HEK293T (cell line): ENCODE measurements around the gene RHEX.
"Not testable (repeated sequence)": the region's sequence is repeated elsewhere in the genome, so short reads cannot be mapped to it uniquely, and the experiment has no call there.

ENCODE experiments used
- ARNT ChIP-seq: fragments of 450-650 bp; IDR thresholded peaks from 2 replicates; pipeline ENCODE4 v1.6.1; 2017; ENCODE audit warnings: mild to moderate bottlenecking
- BHLHE40 ChIP-seq: fragments of 450-650 bp; IDR thresholded peaks from 2 replicates; pipeline ENCODE4 v1.6.1; 2016; ENCODE audit warnings: mild to moderate bottlenecking, moderate library complexity, borderline replicate concordance
- CTBP1 ChIP-seq: fragments of 450-650 bp; IDR thresholded peaks from 2 replicates; pipeline ENCODE4 v1.6.1; 2016; ENCODE audit warnings: borderline replicate concordance
- ELF4 ChIP-seq: fragments of 450-650 bp; IDR thresholded peaks from 2 replicates; pipeline ENCODE4 v1.6.1; 2017; ENCODE audit warnings: antibody characterized with exemption
- FOXA1 ChIP-seq: fragments of 450-650 bp; IDR thresholded peaks from 2 replicates; pipeline ENCODE4 v1.6.1; 2016; ENCODE audit warnings: mild to moderate bottlenecking
- FOXK2 ChIP-seq: fragments of 450-650 bp; IDR thresholded peaks from 2 replicates; pipeline ENCODE4 v1.6.1; 2016; ENCODE audit warnings: mild to moderate bottlenecking
- FOXM1 ChIP-seq: fragments of 450-650 bp; IDR thresholded peaks from 2 replicates; pipeline ENCODE4 v1.6.1; 2017; ENCODE audit warnings: mild to moderate bottlenecking, borderline replicate concordance
- HDGF ChIP-seq: fragments of 450-650 bp; IDR thresholded peaks from 2 replicates; pipeline ENCODE4 v1.6.1; 2017; ENCODE audit warnings: antibody characterized with exemption, borderline replicate concordance
- L3MBTL2 ChIP-seq: fragments of 450-650 bp; conservative IDR thresholded peaks from 2 replicates; pipeline ENCODE4 v1.6.1; 2016; ENCODE audit warnings: mild to moderate bottlenecking
- NFRKB ChIP-seq: fragments of 450-650 bp; IDR thresholded peaks from 2 replicates; pipeline ENCODE4 v1.6.1; 2016; ENCODE audit warnings: mild to moderate bottlenecking, moderate library complexity
- PKNOX1 ChIP-seq: fragments of 450-650 bp; IDR thresholded peaks from 2 replicates; pipeline ENCODE4 v1.6.1; 2016
- SP1 ChIP-seq: fragments of 450-650 bp; IDR thresholded peaks from 2 replicates; pipeline ENCODE4 v1.6.1; 2017
- SUZ12 ChIP-seq: fragments of 450-650 bp; IDR thresholded peaks from 2 replicates; pipeline ENCODE4 v1.6.1; 2016; ENCODE audit warnings: mild to moderate bottlenecking
- ZNF384 ChIP-seq: fragments of 450-650 bp; IDR thresholded peaks from 2 replicates; pipeline ENCODE4 v1.6.1; 2016

DNA sequence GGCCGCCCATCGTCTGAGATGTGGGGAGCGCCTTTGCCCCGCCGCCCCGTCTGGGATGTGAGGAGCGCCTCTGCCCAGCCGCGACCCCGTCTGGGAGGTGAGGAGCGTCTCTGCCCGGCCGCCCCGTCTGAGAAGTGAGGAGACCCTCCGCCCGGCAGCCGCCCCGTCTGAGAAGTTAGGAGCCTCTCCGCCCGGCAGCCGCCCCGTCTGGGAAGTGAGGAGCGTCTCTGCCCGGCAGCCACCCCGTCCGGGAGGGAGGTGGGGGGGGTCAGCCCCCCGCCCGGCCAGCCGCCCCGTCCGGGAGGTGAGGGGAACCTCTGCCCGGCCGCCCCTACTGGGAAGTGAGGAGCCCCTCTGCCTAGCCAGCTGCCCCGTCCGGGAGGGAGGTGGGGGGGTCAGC is 11.0 kb downstream of the RHEX start:
- not testable (repeated sequence) for TF ChIP-seq PKNOX1, HDGF, ARNT, CTBP1, ZNF384, BHLHE40, L3MBTL2, FOXK2, SUZ12, NFRKB, FOXA1, ELF4, SP1, FOXM1
